HG02885 (cell line): ENCODE data around the gene RANGRF.
"Not testable (repeated sequence)": the region's sequence is repeated elsewhere in the genome, so short reads cannot be mapped to it uniquely, and the experiment has no call there.

ENCODE experiments used
- ATAC-seq: cut with Tn5 transposase; IDR thresholded peaks from one replicate; pipeline ENCODE4 v1.9.1; 2021; ENCODE audit warnings: mild to moderate bottlenecking; ENCODE audit not compliant: unreplicated experiment, poor library complexity

Gene RANGRF

GRCh38 chr17:8288336-8289102 lies at the start of gene RANGRF:
TSS of gene RANGRF (plus strand) at chr17:8288670. CDS start at chr17:8288789, 119 bp downstream.
- ATAC-seq, result peak; percentile 89

GRCh38 chr17:8243827-8244226 lies 44.6 kb upstream of the RANGRF start:
- ATAC-seq, result no peak

GRCh38 chr17:8244768-8245167 lies 43.7 kb upstream of the RANGRF start:
- no peak for ATAC-seq

GRCh38 chr17:8248751-8249607 lies 39.5 kb upstream of the RANGRF start, which contains the start of gene PFAS:
TSS of gene PFAS (plus strand) at chr17:8249289. CDS start at chr17:8253938, 4,649 bp downstream.
- ATAC-seq, result peak; percentile 66

GRCh38 chr17:8249621-8250500 lies 38.6 kb upstream of the RANGRF start:
- ATAC-seq, result no peak

- ATAC-seq, result not testable (repeated sequence)
Observed at GRCh38 chr17:8251411-8251810, 37.1 kb upstream of the RANGRF start.

- no peak for ATAC-seq
Observed at GRCh38 chr17:8253801-8254200, 34.7 kb upstream of the RANGRF start.

GRCh38 chr17:8254881-8255280 lies 33.6 kb upstream of the RANGRF start:
- no peak for ATAC-seq

- ATAC-seq, result no peak
Observed at GRCh38 chr17:8255499-8255898, 33.0 kb upstream of the RANGRF start.

- no peak for ATAC-seq
Observed at GRCh38 chr17:8256291-8256690, 32.2 kb upstream of the RANGRF start.

- no peak for ATAC-seq
Observed at GRCh38 chr17:8256691-8257090, 31.8 kb upstream of the RANGRF start.

GRCh38 chr17:8257801-8258200 lies 30.7 kb upstream of the RANGRF start:
- no peak for ATAC-seq

GRCh38 chr17:8264320-8264719 lies 24.1 kb upstream of the RANGRF start:
- ATAC-seq, result no peak

- no peak for ATAC-seq
Observed at GRCh38 chr17:8264836-8265542, 23.5 kb upstream of the RANGRF start.

- no peak for ATAC-seq
Observed at GRCh38 chr17:8266648-8267479, 21.6 kb upstream of the RANGRF start.

GRCh38 chr17:8267480-8268147 lies 20.9 kb upstream of the RANGRF start:
- ATAC-seq, result no peak

- no peak for ATAC-seq
Observed at GRCh38 chr17:8268550-8269298, 19.7 kb upstream of the RANGRF start.

- ATAC-seq, result no peak
Observed at GRCh38 chr17:8272421-8272820, 16.0 kb upstream of the RANGRF start.
